IPS-20b (cell line): ENCODE results near the gene REEP6.

Source experiments
- H3K27ac ChIP-seq: one replicate; pipeline ENCODE4 v1.5.1; 2013; ENCODE audit warnings: low read length
- H3K27me3 ChIP-seq: 2 replicates; pipeline ENCODE4 v1.6.1; 2013; ENCODE audit warnings: mild to moderate bottlenecking, low read length, inconsistent platforms; ENCODE audit not compliant: insufficient read depth
- H3K36me3 ChIP-seq: 2 replicates; pipeline ENCODE4 v1.6.1; 2013; ENCODE audit warnings: low read depth, mild to moderate bottlenecking, inconsistent platforms, low read length, moderate library complexity; ENCODE audit not compliant: insufficient read depth
- H3K4me1 ChIP-seq: 2 replicates; pipeline ENCODE4 v1.6.1; 2013; ENCODE audit warnings: mild to moderate bottlenecking, control low read depth, inconsistent platforms, low read length, moderate library complexity; ENCODE audit not compliant: insufficient read depth
- H3K4me3 ChIP-seq: 2 replicates; pipeline ENCODE4 v1.5.1; 2013; ENCODE audit warnings: mild to moderate bottlenecking, low read length, inconsistent platforms
- H3K9ac ChIP-seq: 2 replicates; pipeline ENCODE4 v1.6.1; 2013; ENCODE audit warnings: low read depth, mild to moderate bottlenecking, inconsistent platforms, low read length, moderate library complexity
- H3K9me3 ChIP-seq: 2 replicates; pipeline ENCODE4 v1.6.1; 2013; ENCODE audit warnings: mild to moderate bottlenecking, low read depth, low read length, inconsistent platforms; ENCODE audit not compliant: insufficient read depth

Gene REEP6

DNA sequence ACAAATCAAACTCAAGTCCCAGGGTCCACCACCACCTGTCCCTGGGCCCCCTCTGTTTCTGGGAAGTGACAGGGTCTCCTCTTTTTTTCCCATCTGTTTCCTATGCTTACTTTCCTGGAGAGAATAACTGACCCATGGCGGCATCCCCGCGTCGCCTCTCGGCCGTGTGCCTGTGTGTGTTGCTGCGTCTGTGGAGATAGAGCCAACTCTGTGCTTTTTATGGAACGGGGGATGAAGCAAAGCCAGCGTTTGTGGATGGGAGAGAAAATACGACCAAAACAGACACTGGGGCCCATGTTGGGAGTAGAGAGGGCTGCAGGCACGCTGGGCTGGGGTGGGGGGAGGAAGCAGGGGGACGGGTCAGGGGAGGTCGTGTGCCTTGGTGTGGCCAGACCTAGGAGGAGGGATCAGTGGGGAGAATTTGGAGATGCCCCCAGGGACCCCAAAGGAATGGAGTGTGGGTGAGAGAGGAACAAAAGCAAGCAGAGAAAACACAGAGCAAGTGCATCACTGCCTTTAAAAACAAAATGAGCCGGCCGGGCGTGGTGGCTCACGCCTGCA is 49.5 kb downstream of the REEP6 start:
- H3K27me3 ChIP-seq: peaks cover 6% of the 10 kb centered on the region
- no peak overlapping the region for H3K9ac ChIP-seq
- H3K4me3 ChIP-seq: no peak overlapping the region
- H3K27ac ChIP-seq: no peak overlapping the region
- no peaks in the 10 kb centered on the region for H3K9me3 ChIP-seq
- H3K4me1 ChIP-seq: no peaks in the 10 kb centered on the region
- no peaks in the 10 kb centered on the region for H3K36me3 ChIP-seq
